Fibroblast of upper back skin (primary cell): ENCODE results near the gene ERFE.
"Not testable (repeated sequence)": the region's sequence is repeated elsewhere in the genome, so short reads cannot be mapped to it uniquely, and the experiment has no call there.

Source experiments
- DNase-seq: peaks from one replicate; pipeline ENCODE4 v3.0.0-alpha.2; 2013

Gene ERFE

GRCh38 chr2:238170386-238171071 is 11.8 kb downstream of the ERFE start:
- DNase-seq, result no peak

- not testable (repeated sequence) for DNase-seq
Observed at GRCh38 chr2:238171072-238171431, 12.3 kb downstream of the ERFE start.

GRCh38 chr2:238171575-238172187 is 12.9 kb downstream of the ERFE start:
- DNase-seq, result no peak

GRCh38 chr2:238172439-238172838 is 13.7 kb downstream of the ERFE start:
- no peak for DNase-seq

- DNase-seq, result no peak
Observed at GRCh38 chr2:238173692-238174091, 14.9 kb downstream of the ERFE start.

GRCh38 chr2:238174291-238174690 is 15.5 kb downstream of the ERFE start:
- DNase-seq, result no peak

GRCh38 chr2:238174701-238175100 is 15.9 kb downstream of the ERFE start:
- DNase-seq, result no peak

- DNase-seq, result no peak
Observed at GRCh38 chr2:238176613-238177012, 17.8 kb downstream of the ERFE start.

GRCh38 chr2:238180554-238180953 is 21.8 kb downstream of the ERFE start:
- DNase-seq, result no peak

GRCh38 chr2:238182362-238182761 is 23.6 kb downstream of the ERFE start:
- no peak for DNase-seq

- no peak for DNase-seq
Observed at GRCh38 chr2:238183821-238184220, 25.1 kb downstream of the ERFE start.

GRCh38 chr2:238187618-238188548 is 29.1 kb downstream of the ERFE start:
- no peak for DNase-seq

GRCh38 chr2:238190445-238190844 is 31.7 kb downstream of the ERFE start:
- no peak for DNase-seq

GRCh38 chr2:238202326-238203093 is 43.7 kb downstream of the ERFE start:
- DNase-seq, result peak; percentile 4

GRCh38 chr2:238203094-238203972 is 44.6 kb downstream of the ERFE start, which contains the start of gene ILKAP:
Gene ILKAP, minus strand, starts transcription at chr2:238203695. Its CDS starts 142 bp downstream, at chr2:238203553.
- DNase-seq, result peak; percentile 80

- DNase-seq, result no peak
Observed at GRCh38 chr2:238203973-238204683, 45.4 kb downstream of the ERFE start.

GRCh38 chr2:238207006-238207405 is 48.2 kb downstream of the ERFE start:
- DNase-seq, result no peak

GRCh38 chr2:238216651-238217184 is 57.9 kb downstream of the ERFE start:
- DNase-seq, result no peak
